ENCODE data around the gene EVC.

DNA sequence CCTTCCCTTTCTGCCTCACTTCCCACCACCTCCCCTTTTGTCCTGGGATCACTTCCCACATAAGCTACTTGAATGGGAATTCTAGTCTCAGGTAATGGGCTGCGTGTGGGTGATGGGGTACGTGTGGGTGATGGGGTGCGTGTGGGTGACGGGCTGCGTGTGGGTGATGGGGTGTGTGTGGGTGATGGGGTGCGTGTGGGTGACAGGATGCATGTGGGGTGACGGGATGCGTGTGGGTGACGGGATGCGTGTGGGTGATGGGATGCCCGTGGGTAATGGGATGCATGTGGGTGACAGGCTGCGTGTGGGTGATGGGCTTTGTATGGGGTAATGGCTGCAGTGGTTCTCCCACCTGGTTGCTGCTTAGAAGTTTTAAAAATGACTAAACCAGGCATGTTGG is 46.2 kb upstream of the EVC start:
- no peak for TF ChIP-seq POLR2A (IDR thresholded peaks at IDR 0.05)
- TF ChIP-seq, protein P1, sequence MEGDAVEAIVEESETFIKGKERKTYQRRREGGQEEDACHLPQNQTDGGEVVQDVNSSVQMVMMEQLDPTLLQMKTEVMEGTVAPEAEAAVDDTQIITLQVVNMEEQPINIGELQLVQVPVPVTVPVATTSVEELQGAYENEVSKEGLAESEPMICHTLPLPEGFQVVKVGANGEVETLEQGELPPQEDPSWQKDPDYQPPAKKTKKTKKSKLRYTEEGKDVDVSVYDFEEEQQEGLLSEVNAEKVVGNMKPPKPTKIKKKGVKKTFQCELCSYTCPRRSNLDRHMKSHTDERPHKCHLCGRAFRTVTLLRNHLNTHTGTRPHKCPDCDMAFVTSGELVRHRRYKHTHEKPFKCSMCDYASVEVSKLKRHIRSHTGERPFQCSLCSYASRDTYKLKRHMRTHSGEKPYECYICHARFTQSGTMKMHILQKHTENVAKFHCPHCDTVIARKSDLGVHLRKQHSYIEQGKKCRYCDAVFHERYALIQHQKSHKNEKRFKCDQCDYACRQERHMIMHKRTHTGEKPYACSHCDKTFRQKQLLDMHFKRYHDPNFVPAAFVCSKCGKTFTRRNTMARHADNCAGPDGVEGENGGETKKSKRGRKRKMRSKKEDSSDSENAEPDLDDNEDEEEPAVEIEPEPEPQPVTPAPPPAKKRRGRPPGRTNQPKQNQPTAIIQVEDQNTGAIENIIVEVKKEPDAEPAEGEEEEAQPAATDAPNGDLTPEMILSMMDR (IDR thresholded peaks at IDR 0.05): no peak
- TF ChIP-seq EP300 (IDR thresholded peaks at IDR 0.05): no peak

Measured in tibial nerve (tissue), 4 donors.